GM19193 (cell line): ENCODE measurements around the gene ESD.

ENCODE experiments used
- POLR2A ChIP-seq: IDR thresholded peaks from 4 replicates; pipeline ENCODE4 v1.6.1; 2011; ENCODE audit not compliant: insufficient read depth, insufficient read length; ENCODE audit errors: extremely low read depth

Gene ESD

DNA sequence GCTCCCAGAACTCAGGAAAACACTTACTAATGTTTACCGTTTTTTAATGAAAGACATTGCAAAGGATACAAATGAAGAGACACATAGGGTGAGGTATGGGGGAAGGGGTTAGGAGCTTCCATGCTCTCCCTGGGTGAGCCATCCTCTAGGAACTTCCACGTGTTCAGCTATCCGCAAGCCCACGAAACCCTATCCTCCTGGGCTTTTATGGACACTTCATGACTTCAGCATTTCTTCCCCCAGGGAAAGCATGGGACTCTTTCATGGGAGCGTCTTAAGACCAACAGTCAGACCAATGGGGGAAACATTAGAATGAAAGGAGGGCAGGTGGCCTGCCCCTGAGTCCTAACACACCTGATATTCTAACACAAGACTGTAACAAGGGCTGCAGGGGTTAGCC is 6.6 kb upstream of the ESD start:
- TF ChIP-seq POLR2A, result no peak

GRCh38 chr13:46801858-46802257 is 4.9 kb upstream of the ESD start:
- TF ChIP-seq POLR2A, result no peak

- TF ChIP-seq POLR2A, result no peak
Observed at GRCh38 chr13:46799139-46799538, 2.2 kb upstream of the ESD start.

GRCh38 chr13:46797501-46798237 is 708 bp upstream of the ESD start:
- TF ChIP-seq POLR2A, result no peak

DNA sequence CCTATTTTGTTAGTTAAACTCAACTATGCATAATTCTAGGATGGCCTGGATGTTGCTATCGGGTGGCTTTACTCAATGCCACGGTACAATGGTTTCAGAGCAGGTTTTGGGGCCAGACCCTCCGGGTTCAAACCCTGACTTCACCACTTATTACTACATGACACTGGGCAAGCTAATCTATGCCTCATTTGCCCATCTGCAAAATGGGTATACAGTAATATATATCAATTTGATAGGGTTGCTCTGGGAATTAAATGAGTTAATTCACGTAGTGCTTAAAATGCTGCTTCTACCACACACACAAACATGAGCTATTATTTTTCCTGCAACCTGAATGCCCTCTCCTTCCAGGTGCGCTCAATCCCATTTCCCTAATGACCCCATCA is 839 bp downstream of the ESD start:
- TF ChIP-seq POLR2A, result no peak

GRCh38 chr13:46795321-46795720 is 1.6 kb downstream of the ESD start:
- no peak for TF ChIP-seq POLR2A

DNA sequence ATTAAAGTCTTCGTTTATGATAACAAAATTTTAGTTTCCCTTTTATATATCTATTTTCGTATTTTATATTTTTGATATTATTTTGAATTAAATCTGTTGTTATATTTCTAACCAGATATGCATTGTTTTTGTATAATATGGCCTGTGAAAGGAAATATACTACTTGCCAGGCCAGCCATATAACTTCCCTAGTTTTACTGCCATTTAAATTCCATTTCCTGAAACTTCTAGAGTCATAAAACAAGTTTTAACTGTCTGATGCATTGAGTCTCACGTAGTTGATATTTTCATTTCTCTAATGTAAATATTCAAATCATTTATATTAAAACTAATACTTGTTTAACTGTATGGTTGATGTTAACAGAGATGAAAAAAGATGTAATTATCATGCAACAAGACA is 13.5 kb downstream of the ESD start:
- no peak for TF ChIP-seq POLR2A

GRCh38 chr13:46782691-46783090 is 14.3 kb downstream of the ESD start:
- TF ChIP-seq POLR2A, result no peak

DNA sequence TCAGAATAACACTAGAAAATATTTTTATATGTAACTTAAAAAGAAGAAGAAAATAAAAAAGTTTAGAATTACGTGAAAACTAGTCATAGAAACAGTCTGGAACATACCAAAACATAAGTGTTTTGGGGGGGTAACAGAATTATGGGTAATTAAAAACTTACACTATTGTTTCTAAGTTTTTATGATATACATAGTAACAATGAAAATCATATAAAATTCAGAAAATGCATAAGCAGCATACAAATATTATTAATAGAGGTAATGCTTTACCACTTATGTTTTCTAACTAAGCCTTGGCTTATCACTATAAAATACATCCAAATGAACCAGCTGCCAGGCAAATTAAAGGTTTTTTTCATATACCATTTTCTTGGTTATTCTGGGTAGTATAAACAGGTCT is 14.9 kb downstream of the ESD start:
- TF ChIP-seq POLR2A, result no peak

GRCh38 chr13:46778890-46779289 is 18.1 kb downstream of the ESD start:
- no peak for TF ChIP-seq POLR2A

GRCh38 chr13:46778095-46778494 is 18.9 kb downstream of the ESD start:
- no peak for TF ChIP-seq POLR2A

GRCh38 chr13:46775385-46776107 is 21.4 kb downstream of the ESD start:
- no peak for TF ChIP-seq POLR2A

- no peak for TF ChIP-seq POLR2A
Observed at GRCh38 chr13:46773541-46773940, 23.4 kb downstream of the ESD start.

GRCh38 chr13:46771693-46772092 is 25.3 kb downstream of the ESD start:
- no peak for TF ChIP-seq POLR2A

- TF ChIP-seq POLR2A, result no peak
Observed at GRCh38 chr13:46761866-46762265, 35.1 kb downstream of the ESD start.

DNA sequence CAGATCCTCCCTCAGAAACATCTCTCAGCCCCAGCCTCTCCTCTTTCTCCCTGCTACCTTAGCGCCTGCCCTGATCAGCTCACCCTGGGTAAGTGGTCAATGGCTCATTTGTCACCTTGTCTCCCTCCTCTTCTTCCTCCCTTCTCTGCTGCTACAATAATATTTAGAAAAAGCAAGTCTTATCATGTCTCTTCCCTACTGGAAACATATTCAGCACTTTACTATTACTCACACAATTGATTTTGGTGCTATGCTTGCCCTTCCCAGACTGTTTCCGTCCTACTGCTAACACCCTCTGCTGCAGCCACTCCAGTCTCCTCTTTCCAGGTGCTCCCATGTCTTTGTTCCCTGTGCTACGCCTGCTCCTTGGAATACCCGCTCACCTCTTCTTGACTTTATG is 35.8 kb downstream of the ESD start:
- no peak for TF ChIP-seq POLR2A
